ENCODE results near the gene PLEKHN1. TPM values are rescaled to one million over a fixed set of nuclear protein-coding genes. Genes with fewer than 3 reads are reported as not detected.

PLEKHN1 gene
- total RNA-seq, 1 experiment from 2014 or later, result 0.04 TPM

GRCh38 chr1:936348-937264 is 29.7 kb upstream of the PLEKHN1 start:
- Histone ChIP-seq H3K9me3 (replicated peaks) (no peaks in the 10 kb centered on the region), H3K27me3 (no peaks in the 10 kb centered on the region), H3K36me3 (no peaks in the 10 kb centered on the region), H3K4me3 (no peak overlapping the region), H3K4me1 (peaks cover 64% of the 10 kb centered on the region), H3K27ac (peak overlapping the region; percentile 56)
- DNase-seq, result no peak

- H3K4me3 ChIP-seq, result no peak overlapping the region
- no peaks in the 10 kb centered on the region for H3K36me3 ChIP-seq
- no peak for DNase-seq
- H3K9me3 ChIP-seq (replicated peaks), result no peaks in the 10 kb centered on the region
- H3K4me1 ChIP-seq, result peaks cover 55% of the 10 kb centered on the region
- no peak overlapping the region for H3K27ac ChIP-seq
- no peaks in the 10 kb centered on the region for H3K27me3 ChIP-seq
Measured at GRCh38 chr1:937521-937920, 28.8 kb upstream of the PLEKHN1 start.

DNA sequence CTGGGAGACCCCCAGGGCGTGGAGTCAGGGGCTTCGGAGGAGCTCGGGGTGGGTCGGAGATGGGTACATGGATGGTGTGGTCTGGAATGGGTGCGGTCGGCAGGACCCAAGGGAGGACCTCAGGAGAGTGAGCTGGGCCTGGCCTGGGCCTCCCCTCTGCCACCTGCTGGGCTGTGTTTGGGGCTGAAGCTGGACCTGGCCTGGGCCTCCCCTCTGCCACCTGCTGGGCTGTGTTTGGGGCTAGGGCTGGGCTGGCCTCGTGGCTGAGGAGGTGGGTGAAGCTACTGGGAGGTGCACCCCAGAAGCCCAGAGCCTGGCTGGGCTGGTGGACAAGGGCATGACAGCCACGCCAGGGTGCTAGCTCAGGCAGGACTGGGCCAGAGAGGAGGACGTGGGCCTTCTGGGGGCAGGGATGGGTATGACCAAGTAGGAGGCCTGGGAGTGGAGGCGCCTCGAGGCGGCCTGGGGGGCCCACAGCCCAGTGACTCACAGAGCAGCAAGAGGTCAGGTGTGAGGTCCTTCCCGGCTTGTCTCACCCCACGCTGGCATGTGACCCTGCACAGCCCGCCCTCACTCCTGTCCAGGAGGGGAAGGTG is 28.1 kb upstream of the PLEKHN1 start:
- no peak overlapping the region for H3K4me3 ChIP-seq
- no peak overlapping the region for H3K27ac ChIP-seq
- peak; percentile 52 to 55 for DNase-seq
- H3K4me1 ChIP-seq, result peaks cover 48% of the 10 kb centered on the region
- no peaks in the 10 kb centered on the region for H3K27me3 ChIP-seq
- H3K9me3 ChIP-seq (replicated peaks), result no peaks in the 10 kb centered on the region
- no peaks in the 10 kb centered on the region; the same call in 1 of the 2 replicates for H3K36me3 ChIP-seq

- Histone ChIP-seq H3K27ac (no peak overlapping the region; the same call in 1 of the 2 replicates), H3K4me3 (no peak overlapping the region), H3K36me3 (peaks cover 4% of the 10 kb centered on the region), H3K4me1 (peaks cover 47% of the 10 kb centered on the region), H3K27me3 (no peaks in the 10 kb centered on the region), H3K9me3 (replicated peaks) (no peaks in the 10 kb centered on the region)
- DNase-seq, result no peak
Measured at GRCh38 chr1:938711-939489, 27.4 kb upstream of the PLEKHN1 start.

GRCh38 chr1:939511-940106 is 26.7 kb upstream of the PLEKHN1 start:
- no peaks in the 10 kb centered on the region for H3K9me3 ChIP-seq (replicated peaks)
- peak overlapping the region; percentile 65 for H3K4me3 ChIP-seq
- peak overlapping the region; percentile 68; the same call in 1 of the 2 replicates for H3K27ac ChIP-seq
- DNase-seq, result peak in 1 of 2 experiments; percentile 37
- peaks cover 5% of the 10 kb centered on the region for H3K36me3 ChIP-seq
- no peaks in the 10 kb centered on the region for H3K27me3 ChIP-seq
- peaks cover 54% of the 10 kb centered on the region for H3K4me1 ChIP-seq

DNA sequence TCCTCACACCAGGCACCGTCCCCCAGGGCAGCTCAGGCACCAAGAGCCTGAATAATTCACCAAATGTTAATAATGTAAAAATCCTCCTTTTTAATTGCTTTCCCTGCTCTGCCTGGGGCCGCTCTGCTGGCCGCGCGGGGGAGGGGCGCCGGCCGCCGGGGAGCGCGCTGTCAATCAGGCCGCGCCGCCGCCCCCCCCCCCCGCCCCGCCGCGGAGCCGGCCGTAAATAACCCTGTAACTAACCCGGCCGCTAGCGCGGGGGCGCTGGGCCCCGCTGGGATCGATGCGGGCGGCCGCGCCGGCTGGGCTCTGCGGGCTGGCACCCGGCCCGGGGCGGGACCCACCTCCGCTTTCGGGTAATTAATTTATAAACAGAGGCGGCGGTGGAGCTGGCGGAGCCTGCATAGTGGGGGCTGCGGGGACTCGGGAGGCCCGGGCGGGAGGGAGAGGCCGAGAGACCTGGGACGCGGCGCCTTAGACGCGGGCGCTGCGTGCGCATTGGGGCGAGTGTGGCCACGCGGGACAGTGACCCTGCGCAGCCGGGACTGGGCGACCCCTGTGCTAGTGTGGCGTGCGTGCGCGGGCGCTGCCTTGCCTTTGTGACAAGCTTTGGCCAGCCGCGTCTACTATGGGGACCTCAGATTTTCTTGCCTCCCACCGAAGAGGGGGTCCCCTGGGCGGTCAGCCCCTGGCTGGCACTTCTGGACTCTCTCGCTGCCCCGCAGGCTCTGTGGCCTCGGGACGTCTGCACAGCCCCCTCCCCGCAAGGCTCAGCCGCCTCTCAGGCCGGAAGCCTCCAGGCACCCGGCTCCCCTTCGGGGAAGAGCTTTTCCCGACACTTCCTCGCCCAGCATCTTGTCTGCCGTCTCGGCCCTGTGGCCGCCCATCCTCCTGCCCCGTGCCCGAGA is 25.9 kb upstream of the PLEKHN1 start:
- DNase-seq, result peak; percentile 80 to 87
- H3K27ac ChIP-seq, result peak overlapping the region; percentile 93
- no peaks in the 10 kb centered on the region for H3K9me3 ChIP-seq (replicated peaks)
- peaks cover 56% of the 10 kb centered on the region for H3K4me1 ChIP-seq
- peak overlapping the region; percentile 65 for H3K4me3 ChIP-seq
- peaks cover 12% of the 10 kb centered on the region for H3K36me3 ChIP-seq
- no peaks in the 10 kb centered on the region for H3K27me3 ChIP-seq

DNA sequence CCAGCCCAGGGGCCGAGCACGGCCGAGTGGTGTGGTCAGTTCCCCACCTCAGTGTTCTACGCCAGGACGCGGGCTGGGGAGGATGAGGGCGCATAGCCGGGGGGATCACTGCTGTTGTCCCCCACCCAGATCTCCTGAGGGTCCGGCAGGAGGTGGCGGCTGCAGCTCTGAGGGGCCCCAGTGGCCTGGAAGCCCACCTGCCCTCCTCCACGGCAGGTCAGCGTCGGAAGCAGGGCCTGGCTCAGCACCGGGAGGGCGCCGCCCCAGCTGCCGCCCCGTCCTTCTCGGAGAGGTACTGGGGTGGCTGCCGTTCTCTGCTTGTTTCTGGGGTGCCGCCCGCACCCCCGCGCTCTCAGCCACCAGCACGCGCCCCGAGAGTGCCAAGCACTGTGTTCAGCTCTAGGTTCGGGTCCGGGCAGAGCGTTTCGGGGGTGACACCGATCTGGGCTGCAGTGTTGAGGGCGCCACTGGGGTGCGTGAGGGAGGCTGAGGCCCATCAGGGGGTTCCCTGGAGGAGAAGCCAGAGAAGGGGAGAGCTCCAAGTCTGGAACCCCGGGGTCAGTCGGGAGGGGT is 25.2 kb upstream of the PLEKHN1 start:
- H3K9me3 ChIP-seq (replicated peaks), result no peaks in the 10 kb centered on the region
- peak overlapping the region; percentile 93 for H3K27ac ChIP-seq
- H3K27me3 ChIP-seq, result no peaks in the 10 kb centered on the region
- peaks cover 18% of the 10 kb centered on the region for H3K36me3 ChIP-seq
- no peak for DNase-seq
- peak overlapping the region; percentile 65 for H3K4me3 ChIP-seq
- H3K4me1 ChIP-seq, result peaks cover 59% of the 10 kb centered on the region

- Histone ChIP-seq H3K27ac (peak overlapping the region; percentile 93), H3K9me3 (replicated peaks) (no peaks in the 10 kb centered on the region), H3K36me3 (peaks cover 23% of the 10 kb centered on the region), H3K4me1 (peaks cover 53% of the 10 kb centered on the region), H3K27me3 (no peaks in the 10 kb centered on the region), H3K4me3 (peak overlapping the region; percentile 65)
- DNase-seq, result peak; percentile 94 to 96
Measured at GRCh38 chr1:941588-942383, 24.5 kb upstream of the PLEKHN1 start.

- no peaks in the 10 kb centered on the region for H3K27me3 ChIP-seq
- peak; percentile 62 to 64 for DNase-seq
- H3K27ac ChIP-seq, result peak overlapping the region; percentile 83
- peaks cover 50% of the 10 kb centered on the region for H3K4me1 ChIP-seq
- no peaks in the 10 kb centered on the region for H3K9me3 ChIP-seq (replicated peaks)
- peaks cover 30% of the 10 kb centered on the region for H3K36me3 ChIP-seq
- peak overlapping the region; percentile 65 for H3K4me3 ChIP-seq
Measured at GRCh38 chr1:942411-942821, 23.9 kb upstream of the PLEKHN1 start.

DNA sequence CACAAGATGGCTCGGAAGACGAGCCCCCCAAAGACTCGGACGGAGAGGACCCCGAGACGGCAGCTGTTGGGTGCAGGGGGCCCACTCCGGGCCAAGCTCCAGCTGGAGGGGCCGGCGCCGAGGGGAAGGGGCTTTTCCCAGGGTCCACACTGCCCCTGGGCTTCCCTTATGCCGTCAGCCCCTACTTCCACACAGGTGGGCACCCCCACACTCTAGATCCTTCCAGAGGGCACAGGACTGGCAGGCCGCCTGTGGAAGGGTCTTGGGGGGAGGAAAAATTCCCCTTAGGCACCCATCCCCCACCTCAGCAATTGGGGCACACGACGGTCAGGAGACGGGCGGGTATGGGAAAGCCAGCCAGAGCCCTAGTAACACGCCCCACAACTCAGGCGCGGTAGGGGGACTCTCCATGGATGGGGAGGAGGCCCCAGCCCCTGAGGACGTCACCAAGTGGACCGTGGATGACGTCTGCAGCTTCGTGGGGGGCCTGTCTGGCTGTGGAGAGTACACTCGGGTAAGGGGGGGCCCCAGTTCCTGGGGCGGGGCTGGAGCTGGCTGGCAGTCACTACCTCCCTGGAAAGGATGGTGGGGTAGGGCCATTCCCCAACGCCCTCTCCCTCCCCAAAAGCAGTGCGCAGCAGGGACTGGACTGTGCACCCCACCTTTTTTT is 23.3 kb upstream of the PLEKHN1 start:
- H3K36me3 ChIP-seq, result peaks cover 36% of the 10 kb centered on the region
- no peaks in the 10 kb centered on the region for H3K27me3 ChIP-seq
- peaks cover 45% of the 10 kb centered on the region for H3K4me1 ChIP-seq
- H3K27ac ChIP-seq, result peak overlapping the region; percentile 83
- peak; percentile 83 to 92 for DNase-seq
- H3K4me3 ChIP-seq, result peak overlapping the region; percentile 65
- H3K9me3 ChIP-seq (replicated peaks), result no peaks in the 10 kb centered on the region

- DNase-seq, result no peak
- Histone ChIP-seq H3K4me1 (peaks cover 37% of the 10 kb centered on the region), H3K9me3 (replicated peaks) (no peaks in the 10 kb centered on the region), H3K4me3 (peak overlapping the region; percentile 65), H3K36me3 (peaks cover 37% of the 10 kb centered on the region), H3K27me3 (no peaks in the 10 kb centered on the region), H3K27ac (peak overlapping the region; percentile 83; the same call in 1 of the 2 replicates)
Measured at GRCh38 chr1:943545-944340, 22.5 kb upstream of the PLEKHN1 start.

Data from SJCRH30 (cell line).